HK-2 (cell line): ENCODE data around the gene SAMD8.

Source experiments
- DNase-seq: peaks from one replicate; pipeline ENCODE4 v3.0.0-alpha.2; 2018; ENCODE audit not compliant: unreplicated experiment

Gene SAMD8

GRCh38 chr10:75111365-75111906 lies at the start of gene SAMD8:
TSS of gene SAMD8 (plus strand) at chr10:75111656. CDS start at chr10:75150529, 38,873 bp downstream.
- peak; percentile 98 for DNase-seq

- no peak for DNase-seq
These were observed 49.5 kb upstream of the SAMD8 start for GRCh38 chr10:75061709-75062505.

GRCh38 chr10:75062506-75063299 lies 48.8 kb upstream of the SAMD8 start:
- DNase-seq = no peak

- DNase-seq = no peak
These were observed 47.8 kb upstream of the SAMD8 start for GRCh38 chr10:75063461-75064230.

- DNase-seq = no peak
These were observed 46.4 kb upstream of the SAMD8 start for GRCh38 chr10:75065076-75065475.

GRCh38 chr10:75066271-75066670 lies 45.2 kb upstream of the SAMD8 start:
- DNase-seq = no peak

- DNase-seq = no peak
These were observed 44.2 kb upstream of the SAMD8 start for GRCh38 chr10:75067272-75067671.

GRCh38 chr10:75068523-75068922 lies 42.9 kb upstream of the SAMD8 start:
- no peak for DNase-seq

GRCh38 chr10:75070476-75070875 lies 41.0 kb upstream of the SAMD8 start:
- DNase-seq = no peak

- peak; percentile 13 for DNase-seq
These were observed 40.5 kb upstream of the SAMD8 start for GRCh38 chr10:75070961-75071428.

- no peak for DNase-seq
These were observed 39.7 kb upstream of the SAMD8 start for GRCh38 chr10:75071756-75072155.

GRCh38 chr10:75072727-75073126 lies 38.7 kb upstream of the SAMD8 start:
- no peak for DNase-seq

- no peak for DNase-seq
These were observed 38.0 kb upstream of the SAMD8 start for GRCh38 chr10:75073442-75073841.

GRCh38 chr10:75074711-75075445 lies 36.6 kb upstream of the SAMD8 start:
- DNase-seq = no peak

GRCh38 chr10:75076348-75076747 lies 35.1 kb upstream of the SAMD8 start:
- no peak for DNase-seq

GRCh38 chr10:75079436-75080083 lies 31.9 kb upstream of the SAMD8 start:
- no peak for DNase-seq

- DNase-seq = no peak
These were observed 30.9 kb upstream of the SAMD8 start for GRCh38 chr10:75080554-75080953.

GRCh38 chr10:75081379-75081778 lies 30.1 kb upstream of the SAMD8 start:
- DNase-seq = no peak

GRCh38 chr10:75083972-75084833 lies 27.3 kb upstream of the SAMD8 start:
- no peak for DNase-seq
